ENCODE measurements around the gene NAXE.

DNA sequence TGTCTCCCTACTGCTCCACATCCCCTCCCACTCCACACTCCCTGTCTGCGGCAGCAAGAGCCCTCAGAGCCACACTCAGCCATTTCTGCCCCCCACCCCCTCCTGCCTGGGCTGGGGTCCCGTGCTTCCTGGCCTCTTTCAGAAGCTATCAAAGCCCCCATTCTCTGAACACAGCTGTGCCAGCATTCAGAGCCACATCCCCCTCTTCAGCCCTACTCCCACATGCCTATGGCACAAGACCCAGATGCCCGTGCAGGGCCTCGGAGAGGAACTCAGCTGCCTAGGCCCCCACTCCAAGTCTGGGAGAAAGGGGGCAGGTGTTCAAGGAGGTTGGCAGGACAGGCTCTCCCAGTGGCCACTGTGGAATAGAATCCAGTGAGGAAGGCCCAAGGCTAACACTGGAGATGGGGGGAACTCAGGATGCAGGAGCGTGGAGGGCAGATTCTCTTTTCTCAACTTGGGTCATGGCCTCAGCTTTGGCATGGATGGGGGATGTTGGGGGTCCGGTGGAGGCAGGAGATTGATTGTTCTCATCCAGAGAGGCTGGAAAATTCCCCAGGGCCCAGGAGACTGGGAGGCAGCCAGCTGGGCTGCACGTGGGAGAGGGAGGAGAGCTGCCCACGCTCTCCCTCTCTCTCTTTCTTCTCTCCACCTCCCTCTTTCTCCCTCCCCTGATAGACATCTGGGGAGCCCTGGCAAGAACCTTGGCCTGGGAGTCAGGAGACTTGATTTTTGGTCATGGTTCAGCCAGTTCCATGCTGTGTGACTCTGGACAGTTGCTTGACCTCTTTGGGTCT, 46.8 kb downstream of the NAXE start:
- TF ChIP-seq EP300 (IDR thresholded peaks at IDR 0.05) (no peak), POLR2A (IDR thresholded peaks at IDR 0.05) (no peak)
- TF ChIP-seq, protein P1, sequence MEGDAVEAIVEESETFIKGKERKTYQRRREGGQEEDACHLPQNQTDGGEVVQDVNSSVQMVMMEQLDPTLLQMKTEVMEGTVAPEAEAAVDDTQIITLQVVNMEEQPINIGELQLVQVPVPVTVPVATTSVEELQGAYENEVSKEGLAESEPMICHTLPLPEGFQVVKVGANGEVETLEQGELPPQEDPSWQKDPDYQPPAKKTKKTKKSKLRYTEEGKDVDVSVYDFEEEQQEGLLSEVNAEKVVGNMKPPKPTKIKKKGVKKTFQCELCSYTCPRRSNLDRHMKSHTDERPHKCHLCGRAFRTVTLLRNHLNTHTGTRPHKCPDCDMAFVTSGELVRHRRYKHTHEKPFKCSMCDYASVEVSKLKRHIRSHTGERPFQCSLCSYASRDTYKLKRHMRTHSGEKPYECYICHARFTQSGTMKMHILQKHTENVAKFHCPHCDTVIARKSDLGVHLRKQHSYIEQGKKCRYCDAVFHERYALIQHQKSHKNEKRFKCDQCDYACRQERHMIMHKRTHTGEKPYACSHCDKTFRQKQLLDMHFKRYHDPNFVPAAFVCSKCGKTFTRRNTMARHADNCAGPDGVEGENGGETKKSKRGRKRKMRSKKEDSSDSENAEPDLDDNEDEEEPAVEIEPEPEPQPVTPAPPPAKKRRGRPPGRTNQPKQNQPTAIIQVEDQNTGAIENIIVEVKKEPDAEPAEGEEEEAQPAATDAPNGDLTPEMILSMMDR (IDR thresholded peaks at IDR 0.05): no peak

Measured in suprapubic skin (tissue), 3 donors.